Sigmoid colon (tissue), 4 donors: Measurements from ENCODE around the gene ELOVL5.

Experiments
- CTCF ChIP-seq, 4 experiments: fragments of 450-650 bp in 3 of 4; fragments of 200-600 bp in 1 of 4; IDR thresholded peaks; one replicate each; pipeline ENCODE4 v1.5.1; 2016 to 2019; ENCODE audit warnings: antibody characterized with exemption in 4 of 4, mild to moderate bottlenecking in 3 of 4, moderate library complexity in 2 of 4
- POLR2A ChIP-seq, 2 donors: fragments of 450-650 bp; IDR thresholded peaks; one replicate each; pipeline ENCODE4 v1.6.1; 2016; ENCODE audit warnings: antibody characterized with exemption in 2 of 2, mild to moderate bottlenecking in 2 of 2, moderate library complexity in 2 of 2
- POLR2AphosphoS5 ChIP-seq, 4 donors: sonication (generic); formaldehyde crosslinking; IDR thresholded peaks; one replicate each; pipeline ENCODE4 v1.6.1; 2017; ENCODE audit warnings: antibody characterized with exemption in 4 of 4

GRCh38 chr6:53339424-53339823, 9.3 kb downstream of the ELOVL5 start:
- TF ChIP-seq POLR2A (IDR thresholded peaks at IDR 0.05) (no peak), CTCF (IDR thresholded peaks at IDR 0.05) (no peak), POLR2AphosphoS5 (IDR thresholded peaks at IDR 0.05) (no peak)
